HUES64 (cell line): ENCODE results near the gene CASP8.

Experiments
- H3K27ac ChIP-seq: 2 replicates; pipeline ENCODE4 v1.7.0; 2013; ENCODE audit warnings: low read depth, low read length, inconsistent platforms
- H3K27me3 ChIP-seq: 2 replicates; pipeline ENCODE4 v1.6.1; 2013; ENCODE audit warnings: mild to moderate bottlenecking, low read length; ENCODE audit not compliant: insufficient read depth
- H3K36me3 ChIP-seq: 2 replicates; pipeline ENCODE4 v1.6.1; 2013; ENCODE audit warnings: mild to moderate bottlenecking, low read length; ENCODE audit not compliant: insufficient read depth
- H3K4me1 ChIP-seq: 2 replicates; pipeline ENCODE4 v1.6.1; 2013; ENCODE audit warnings: mild to moderate bottlenecking, low read length, moderate library complexity; ENCODE audit not compliant: insufficient read depth
- H3K4me3 ChIP-seq: 2 replicates; pipeline ENCODE4 v1.5.1; 2013; ENCODE audit warnings: mild to moderate bottlenecking, low read length, moderate library complexity
- H3K9ac ChIP-seq: 2 replicates; pipeline ENCODE4 v1.6.1; 2013; ENCODE audit warnings: mild to moderate bottlenecking, low read depth, low read length
- H3K9me3 ChIP-seq: 2 replicates; pipeline ENCODE4 v1.6.1; 2013; ENCODE audit warnings: low read depth, low read length; ENCODE audit not compliant: insufficient read depth
- WGBS: fragments of 150-250, 120-280 bp; methylation state at CpG from one replicate; pipeline ENCODE4 v1.1.7; 2013; ENCODE audit warnings: missing lambda C conversion rate; 5-methylcytosine and 5-hydroxymethylcytosine counted together

The CASP8 gene

GRCh38 chr2:201313362-201313761 lies 53.0 kb downstream of the CASP8 start:
- 80% methylated on average over 5 of the region's 5 CpGs for WGBS
- no peak overlapping the region for H3K27ac ChIP-seq
- H3K36me3 ChIP-seq, result no peaks in the 10 kb centered on the region
- no peak overlapping the region for H3K4me3 ChIP-seq
- no peaks in the 10 kb centered on the region for H3K9me3 ChIP-seq
- H3K9ac ChIP-seq, result no peak overlapping the region
- H3K4me1 ChIP-seq, result no peaks in the 10 kb centered on the region
- no peaks in the 10 kb centered on the region for H3K27me3 ChIP-seq

GRCh38 chr2:201319511-201319910 lies 59.2 kb downstream of the CASP8 start:
- Histone ChIP-seq H3K9ac (no peak overlapping the region), H3K27ac (no peak overlapping the region), H3K36me3 (no peaks in the 10 kb centered on the region), H3K4me1 (no peaks in the 10 kb centered on the region), H3K4me3 (no peak overlapping the region), H3K27me3 (no peaks in the 10 kb centered on the region), H3K9me3 (peaks cover 13% of the 10 kb centered on the region; the same call in 1 of the 2 replicates)
- 66% methylated on average over 2 of the region's 2 CpGs for WGBS

- Histone ChIP-seq H3K27ac (no peak overlapping the region), H3K4me3 (no peak overlapping the region), H3K27me3 (no peaks in the 10 kb centered on the region), H3K9ac (no peak overlapping the region), H3K4me1 (no peaks in the 10 kb centered on the region), H3K36me3 (no peaks in the 10 kb centered on the region), H3K9me3 (peaks cover 13% of the 10 kb centered on the region; the same call in 1 of the 2 replicates)
- WGBS, result 87% methylated on average over 4 of the region's 4 CpGs
Observed at GRCh38 chr2:201320257-201320656, 59.9 kb downstream of the CASP8 start.

GRCh38 chr2:201320701-201321100 lies 60.4 kb downstream of the CASP8 start:
- no peaks in the 10 kb centered on the region for H3K36me3 ChIP-seq
- WGBS, result 93% methylated on average over 4 of the region's 4 CpGs
- no peak overlapping the region for H3K4me3 ChIP-seq
- peaks cover 13% of the 10 kb centered on the region; the same call in 1 of the 2 replicates for H3K9me3 ChIP-seq
- no peak overlapping the region for H3K9ac ChIP-seq
- H3K4me1 ChIP-seq, result no peaks in the 10 kb centered on the region
- no peaks in the 10 kb centered on the region for H3K27me3 ChIP-seq
- H3K27ac ChIP-seq, result no peak overlapping the region

DNA sequence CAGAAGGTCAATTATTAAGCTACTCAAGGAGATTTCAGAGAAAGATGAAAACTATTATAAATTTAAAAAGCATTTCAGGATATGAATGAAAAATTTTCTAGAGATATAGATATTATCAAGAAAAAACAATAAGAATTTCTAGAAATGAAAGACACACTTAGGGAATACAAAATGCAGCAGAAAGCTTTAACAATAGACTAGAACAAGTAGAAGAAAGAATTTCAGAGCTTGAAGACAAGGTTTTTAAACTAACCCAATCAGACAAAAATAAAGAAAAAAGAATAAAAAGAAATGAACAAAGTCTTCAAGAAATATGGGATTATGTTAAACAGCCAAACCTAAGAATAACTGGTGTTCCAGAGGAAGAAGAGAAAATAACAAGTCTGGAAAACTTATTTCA lies 62.4 kb downstream of the CASP8 start:
- Histone ChIP-seq H3K4me1 (no peaks in the 10 kb centered on the region), H3K4me3 (no peak overlapping the region)

DNA sequence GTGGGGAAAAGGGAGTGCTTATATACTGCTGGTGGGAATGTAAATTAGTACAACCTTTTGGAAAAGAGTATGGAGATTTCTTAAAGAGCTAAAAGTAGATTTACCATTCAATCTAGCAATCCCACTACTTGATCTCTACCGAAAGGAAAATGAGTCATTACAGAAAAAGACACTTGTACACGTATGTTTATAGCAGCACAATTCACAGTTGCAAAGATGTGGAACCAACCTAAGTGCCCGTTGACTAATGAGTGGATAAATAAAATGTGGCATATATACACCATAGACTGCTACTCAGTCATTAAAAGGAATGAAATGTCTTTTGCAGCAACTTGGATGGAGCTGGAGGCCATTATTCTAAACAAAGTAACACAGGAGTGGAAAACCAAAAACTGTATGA lies 67.3 kb downstream of the CASP8 start:
- Histone ChIP-seq H3K4me1 (no peaks in the 10 kb centered on the region), H3K36me3 (no peaks in the 10 kb centered on the region), H3K4me3 (no peak overlapping the region), H3K27me3 (no peaks in the 10 kb centered on the region), H3K9ac (no peak overlapping the region), H3K27ac (no peak overlapping the region), H3K9me3 (peaks cover 7% of the 10 kb centered on the region; the same call in 1 of the 2 replicates)
- WGBS, result 95% methylated on average over 2 of the region's 3 CpGs

More for the DNA sequence above, 62.4 kb downstream of the CASP8 start:
- Histone ChIP-seq H3K27ac (no peak overlapping the region), H3K27me3 (no peaks in the 10 kb centered on the region), H3K9ac (no peak overlapping the region), H3K9me3 (peaks cover 13% of the 10 kb centered on the region; the same call in 1 of the 2 replicates), H3K36me3 (no peaks in the 10 kb centered on the region)

DNA sequence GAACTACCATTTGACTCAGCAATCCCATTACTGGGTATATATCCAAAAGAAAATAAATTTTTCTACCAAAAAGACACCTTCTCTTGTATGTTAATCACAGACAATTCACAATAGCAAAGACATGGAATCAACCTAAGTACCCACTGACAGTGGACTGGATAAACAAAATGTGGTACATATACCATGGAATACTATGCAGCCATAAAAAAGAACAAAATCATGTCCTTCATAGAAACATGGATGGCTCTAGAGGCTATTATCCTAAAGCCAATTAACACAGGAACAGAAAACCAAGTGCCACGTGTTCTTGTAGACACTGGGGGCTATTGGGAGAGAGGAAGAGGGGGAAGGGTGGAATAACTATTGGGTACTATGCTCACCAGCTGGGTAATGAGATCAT lies 69.1 kb downstream of the CASP8 start:
- no peaks in the 10 kb centered on the region for H3K27me3 ChIP-seq

More for the DNA sequence above, 69.1 kb downstream of the CASP8 start:
- H3K4me1 ChIP-seq, result no peaks in the 10 kb centered on the region
- no peaks in the 10 kb centered on the region for H3K36me3 ChIP-seq
- WGBS, result no CpG with 5 or more reads among the region's 1 CpG
- no peak overlapping the region for H3K4me3 ChIP-seq
- H3K27ac ChIP-seq, result no peak overlapping the region
- no peak overlapping the region for H3K9ac ChIP-seq
- H3K9me3 ChIP-seq, result peaks cover 3% of the 10 kb centered on the region; the same call in 1 of the 2 replicates
